ENCODE data around the gene DMBX1. TPM values are rescaled to one million over a fixed set of nuclear protein-coding genes. Genes with fewer than 3 reads are reported as not detected.

DMBX1 gene
- total and polyA plus RNA-seq, 2 of the 4 experiments (the other 2 are of a cell fraction) = not detected

DNA sequence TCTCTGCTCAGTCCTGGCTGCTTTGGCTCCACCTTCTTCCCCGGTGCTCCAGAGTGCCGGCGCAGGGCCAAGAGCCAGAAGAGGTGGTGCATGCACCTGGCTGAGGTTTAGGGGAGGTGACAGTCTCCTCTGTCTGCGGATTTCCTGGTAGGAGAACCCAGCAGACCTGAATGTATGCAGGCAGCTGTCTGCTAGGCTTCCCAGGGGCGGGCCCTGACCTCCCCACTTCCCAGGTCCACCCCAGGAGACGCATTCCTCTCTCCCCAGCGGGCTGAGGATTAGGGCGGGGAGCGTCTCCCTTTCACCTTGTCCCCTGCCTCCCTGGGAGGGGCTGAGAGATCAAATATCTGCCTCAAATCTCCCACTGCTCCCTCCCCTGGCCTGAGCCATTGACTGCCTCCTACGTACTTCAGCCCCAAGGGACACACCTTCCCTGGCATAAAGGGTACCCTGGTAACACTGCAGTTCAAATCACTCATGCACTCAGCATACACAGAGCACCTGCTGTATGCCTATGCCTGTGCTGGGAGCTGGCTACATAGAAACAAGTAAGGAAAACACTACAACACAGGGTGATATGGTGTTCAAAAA is 27.5 kb downstream of the DMBX1 start:
- Histone ChIP-seq H3K56ac (ENCODE audit: extremely low read depth, insufficient read depth, low read length) (no peak overlapping the region), H3K36me3 (ENCODE audit: control insufficient read depth, insufficient read depth, low read length) (no peaks in the 10 kb centered on the region), H3K4ac (ENCODE audit: low read depth, low read length) (no peak overlapping the region), H4K91ac (ENCODE audit: insufficient read depth, low read depth, low read length) (no peak overlapping the region), H3K27me3 (ENCODE audit: control insufficient read depth, insufficient read depth, low read length) (peaks cover 55% of the 10 kb centered on the region), H2AFZ (replicated peaks; ENCODE audit: low read length, poor library complexity) (no peak overlapping the region), H2AK5ac (ENCODE audit: low read depth, low read length) (no peak overlapping the region), H3K14ac (replicated peaks; ENCODE audit: low read depth, low read length) (no peak overlapping the region), H3K9me3 (ENCODE audit: control insufficient read depth, insufficient read depth, low read length) (no peaks in the 10 kb centered on the region), H4K20me1 (ENCODE audit: insufficient read depth, low read length) (0 out of 2 replicates have a peak, but pooled peaks cover 3% of the 10 kb centered on the region), H2AK9ac (replicated peaks; ENCODE audit: low read depth, low read length, poor library complexity) (peak overlapping the region; percentile 28), H2BK15ac (ENCODE audit: low read depth, low read length) (no peak overlapping the region), H4K5ac (ENCODE audit: low read depth, low read length) (no peak overlapping the region), H3K4me2 (ENCODE audit: low read depth, low read length) (no peak overlapping the region), H3K27ac (ENCODE audit: insufficient read depth, low read length) (no peak overlapping the region), H3K23ac (ENCODE audit: low read depth, low read length) (no peak overlapping the region), H2BK120ac (ENCODE audit: low read depth, low read length) (no peak overlapping the region), H4K8ac (ENCODE audit: low read depth in 2 of 2, low read length in 2 of 2) (no peak overlapping the region), H3K4me1 (ENCODE audit: control insufficient read depth, insufficient read depth, low read length) (peaks cover 12% of the 10 kb centered on the region), H3K9me1 (ENCODE audit: insufficient read depth, low read length) (peaks cover 3% of the 10 kb centered on the region), H3K18ac (ENCODE audit: low read depth, low read length) (no peak overlapping the region), H2BK20ac (ENCODE audit: low read depth, low read length) (no peak overlapping the region), H3K79me1 (ENCODE audit: low read depth in 1 of 2, low read length in 2 of 2) (no peaks in the 10 kb centered on the region), H2BK5ac (ENCODE audit: low read depth, low read length, poor library complexity, severe bottlenecking) (no peak overlapping the region), H3K4me3 (ENCODE audit: insufficient read depth, low read depth, low read length) (no peak overlapping the region), H3K9ac (ENCODE audit: low read depth, low read length) (no peak overlapping the region)
- BruUV-seq (replicated peaks) = no TSS peak
- WGBS, 2 experiments (ENCODE audit: extremely low coverage in 2 of 2, insufficient read length in 1 of 2) = no CpG with 5 or more reads among the region's 10 CpGs
- ChIA-PET POLR2A (ENCODE audit: unreplicated experiment) (no interaction called here), CTCF (no interaction called here)
- TF ChIP-seq RAD21 (IDR thresholded peaks at IDR 0.05; ENCODE audit: low read length) = no peak
- no peak for TF ChIP-seq RCOR1 (IDR thresholded peaks at IDR 0.05; ENCODE audit: insufficient replicate concordance, low read length)
- no peak for TF ChIP-seq FOS (IDR thresholded peaks at IDR 0.05; ENCODE audit: low read depth, low read length)
- TF ChIP-seq MXI1 (IDR thresholded peaks at IDR 0.05; ENCODE audit: borderline replicate concordance, low read depth, low read length) = no peak
- TF ChIP-seq, protein P1, sequence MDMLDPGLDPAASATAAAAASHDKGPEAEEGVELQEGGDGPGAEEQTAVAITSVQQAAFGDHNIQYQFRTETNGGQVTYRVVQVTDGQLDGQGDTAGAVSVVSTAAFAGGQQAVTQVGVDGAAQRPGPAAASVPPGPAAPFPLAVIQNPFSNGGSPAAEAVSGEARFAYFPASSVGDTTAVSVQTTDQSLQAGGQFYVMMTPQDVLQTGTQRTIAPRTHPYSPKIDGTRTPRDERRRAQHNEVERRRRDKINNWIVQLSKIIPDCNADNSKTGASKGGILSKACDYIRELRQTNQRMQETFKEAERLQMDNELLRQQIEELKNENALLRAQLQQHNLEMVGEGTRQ (IDR thresholded peaks at IDR 0.05; ENCODE audit: low read depth, low read length) = no peak
- TF ChIP-seq POLR2A (IDR thresholded peaks at IDR 0.05; ENCODE audit: low read depth, low read length) = no peak
- in situ Hi-C loops (cut with MboI; ENCODE audit: low sequenced_read_pairs) = no loop called here
- intact Hi-C loops (cut with micrococcal nuclease) = no loop called here
- dilution Hi-C loops (cut with HindIII; ENCODE audit: low sequenced_read_pairs, unreplicated experiment) = no loop called here
- DNase-seq = no peak
- no peak for ATAC-seq (ENCODE audit: low read depth)
